Activated CD4-positive, alpha-beta T cell treated with anti-CD3 and anti-CD28 coated beads for 48 hours (primary cell): Measurements from ENCODE around the gene PKLR.
A peak's percentile ranks its signal among the peaks of the same experiment; 100 is the strongest.
"Not testable (repeated sequence)": the region's sequence is repeated elsewhere in the genome, so short reads cannot be mapped to it uniquely, and the experiment has no call there.

Source experiments
- DNase-seq: peaks from one replicate; pipeline ENCODE4 v3.0.0-alpha.2; 2020

Gene PKLR

DNA sequence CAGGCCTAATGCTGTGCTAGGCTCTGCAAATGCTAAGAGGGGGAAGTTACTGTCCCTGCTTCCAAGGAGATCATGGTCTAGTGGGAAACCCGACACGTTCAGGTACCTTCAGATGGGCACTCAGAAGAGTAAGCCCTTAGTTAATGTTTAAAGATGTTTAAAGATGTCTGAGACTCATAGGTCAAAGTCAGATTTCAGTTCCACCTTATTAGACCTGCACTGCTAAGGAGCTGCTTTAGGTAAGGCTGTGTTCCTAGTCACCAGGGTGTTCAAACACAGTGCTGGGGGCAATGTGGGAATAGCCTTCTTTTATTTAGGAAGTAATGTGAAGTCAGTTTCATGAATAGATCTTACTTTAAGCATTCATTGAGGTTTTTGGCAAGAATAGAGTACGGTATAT is 15.7 kb upstream of the PKLR start:
- no peak for DNase-seq

DNA sequence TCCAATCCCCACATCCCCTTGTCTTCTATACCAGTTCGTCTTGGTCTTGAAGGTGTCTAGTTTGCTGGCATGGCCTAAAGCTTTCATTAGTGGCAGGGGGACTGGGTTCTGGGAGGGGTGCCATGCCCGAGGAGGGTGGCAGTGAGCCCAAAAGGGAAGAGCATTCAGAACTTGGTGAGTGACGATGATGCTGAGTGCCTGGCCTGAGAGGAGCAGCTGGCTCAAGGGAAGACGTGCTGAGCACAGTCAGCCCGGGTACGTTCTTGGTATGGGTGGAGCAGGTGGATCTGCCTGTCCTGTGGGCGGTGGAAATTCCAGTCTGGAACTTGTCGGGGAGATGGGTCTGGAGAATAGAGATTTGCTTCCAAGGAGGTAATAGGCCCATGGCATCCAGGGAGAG is 12.0 kb upstream of the PKLR start:
- DNase-seq = no peak

DNA sequence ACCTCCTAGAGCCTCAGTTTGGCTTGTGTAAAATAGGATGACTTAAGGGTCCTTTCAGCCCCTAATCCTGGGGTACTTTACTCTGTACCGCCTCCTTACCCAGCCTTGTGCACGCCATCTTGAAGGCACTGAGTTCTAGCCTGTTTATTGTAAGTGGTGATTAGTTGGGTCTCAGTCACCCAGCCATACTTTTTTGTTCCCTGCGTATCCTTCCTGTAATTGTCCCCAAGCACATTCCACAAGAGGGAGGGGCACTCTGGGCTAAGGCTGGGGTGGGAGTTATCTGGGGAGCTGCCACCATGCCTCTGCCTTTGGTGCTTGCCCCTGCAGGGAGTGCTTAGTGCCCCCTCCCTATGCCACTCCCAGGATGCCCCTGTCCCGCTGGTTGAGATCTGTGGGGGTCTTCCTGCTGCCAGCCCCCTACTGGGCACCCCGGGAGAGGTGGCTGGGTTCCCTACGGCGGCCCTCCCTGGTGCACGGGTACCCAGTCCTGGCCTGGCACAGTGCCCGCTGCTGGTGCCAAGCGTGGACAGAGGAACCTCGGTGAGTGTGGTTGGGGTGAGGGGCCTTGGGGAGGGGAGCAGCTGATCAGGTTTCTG is 8.3 kb upstream of the PKLR start:
- no peak for DNase-seq

DNA sequence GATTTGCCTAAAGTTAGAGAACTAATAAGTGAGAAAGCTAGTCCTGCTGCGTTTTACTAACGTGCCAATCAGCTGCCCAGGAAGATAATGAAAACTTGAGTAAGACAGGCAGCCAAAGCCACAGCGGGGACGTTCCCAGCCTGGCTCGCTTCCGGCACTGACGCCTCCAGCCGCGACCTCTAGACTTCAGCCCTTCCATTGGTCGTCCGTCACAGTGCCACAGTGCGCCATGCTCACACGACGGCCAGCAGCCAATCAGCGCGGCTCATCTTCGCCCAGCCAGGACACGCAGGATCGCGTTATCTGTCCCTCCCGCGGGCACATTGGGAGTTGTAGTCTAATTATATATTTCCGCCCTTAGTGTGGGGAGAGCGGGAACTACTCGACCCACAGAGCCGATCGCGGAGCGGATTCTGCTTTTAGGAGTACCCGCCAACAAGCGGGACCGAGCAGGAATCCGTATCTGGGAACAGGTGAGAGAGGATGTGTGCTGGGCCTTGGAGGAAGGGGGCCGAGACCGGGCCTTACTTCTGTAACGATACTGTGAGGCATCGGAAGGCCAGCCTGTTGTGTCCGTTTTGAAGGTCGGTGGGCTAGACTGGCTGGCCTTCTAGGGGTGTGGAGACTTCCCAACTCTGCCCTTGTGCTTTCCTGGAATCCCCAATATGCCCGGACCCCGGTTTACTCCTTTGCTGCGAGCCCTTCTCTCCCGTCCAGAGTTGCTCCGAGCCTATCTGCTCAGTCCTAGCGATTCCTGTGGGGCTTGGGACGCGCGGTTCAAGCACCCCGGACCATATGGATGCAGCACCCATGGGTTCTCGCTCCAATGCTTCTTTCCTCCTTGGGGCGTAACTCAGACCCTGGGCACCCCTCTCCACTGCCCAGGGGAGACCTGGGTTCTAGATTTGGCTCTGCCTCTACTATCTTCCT is 7.5 kb upstream of the PKLR start, which contains the start of gene FDPS:
Gene FDPS, plus strand, starts transcription at position 374 of the 930 bp plus-strand sequence. CDS start 924 bp downstream, outside the sequence.
- peak; percentile 98 for DNase-seq

DNA sequence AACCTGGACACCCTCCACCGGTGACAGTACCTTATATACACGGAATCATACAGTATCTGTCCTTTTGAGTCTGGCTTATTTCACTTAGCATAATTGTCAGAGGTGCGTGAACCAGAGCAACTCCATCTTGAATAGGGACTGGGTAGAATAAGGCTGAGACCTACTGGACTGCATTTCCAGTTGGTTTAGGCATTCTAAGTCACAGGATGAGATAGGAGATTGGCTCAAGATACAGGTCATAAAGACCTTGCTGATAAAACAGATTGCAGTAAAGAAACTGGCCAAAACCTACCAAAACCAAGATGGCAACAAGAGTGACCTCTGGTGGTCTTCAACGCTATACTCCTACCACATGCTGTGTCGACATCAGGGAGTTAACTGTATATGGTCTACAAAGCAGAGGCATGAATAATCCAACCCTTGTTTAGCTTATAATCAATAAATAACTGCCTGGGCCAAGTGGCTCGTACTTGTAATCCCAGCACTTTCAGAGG is 6.1 kb upstream of the PKLR start:
- DNase-seq = no peak

DNA sequence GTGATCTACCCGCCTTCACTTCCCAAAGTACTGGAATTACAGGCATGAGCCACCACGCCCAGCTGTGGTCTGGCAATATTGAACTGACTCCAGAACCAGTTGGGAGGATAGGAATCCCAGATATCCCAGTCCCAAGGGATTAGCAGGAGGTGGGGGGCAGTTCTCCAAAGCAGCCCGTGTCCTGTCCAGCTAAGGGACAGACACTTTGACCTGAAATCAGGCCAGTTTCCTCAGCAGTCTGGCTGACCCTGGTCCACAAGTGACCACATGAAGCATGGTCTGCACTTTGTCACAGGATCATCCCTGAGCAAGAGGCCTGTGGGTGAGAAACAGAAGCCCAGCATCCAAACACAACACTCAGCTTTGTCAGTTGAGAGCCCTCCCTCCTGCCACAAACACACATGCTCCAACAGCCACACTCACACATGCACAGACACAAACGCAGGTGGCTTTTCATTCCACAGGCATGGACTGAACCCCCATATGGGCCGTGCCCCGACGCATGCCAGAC is 4.7 kb upstream of the PKLR start:
- no peak for DNase-seq

DNA sequence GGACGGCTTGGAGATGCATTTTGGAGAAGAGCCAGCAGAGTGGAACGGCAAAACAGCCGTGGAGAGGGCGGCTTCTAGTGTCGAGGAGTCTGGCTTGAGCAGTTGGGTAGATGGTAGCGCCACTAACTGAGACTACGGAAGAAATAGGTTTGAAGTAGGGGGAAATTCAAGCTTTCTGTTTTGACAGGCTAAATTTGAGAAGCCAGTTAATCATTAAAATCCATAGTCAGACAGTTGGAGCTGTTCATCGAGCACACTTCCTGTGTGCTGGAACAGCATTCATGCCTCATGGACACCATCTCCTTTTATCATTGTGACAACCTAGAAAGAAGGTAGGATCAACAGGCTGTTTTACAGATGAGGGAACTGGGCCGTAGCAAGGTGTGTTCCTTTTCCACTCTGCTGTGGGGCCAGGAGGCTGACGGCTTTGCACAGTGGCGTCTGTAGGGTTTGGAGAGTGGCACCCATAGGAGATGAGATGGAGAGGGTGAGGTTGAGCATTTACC is 3.4 kb upstream of the PKLR start:
- DNase-seq = no peak

DNA sequence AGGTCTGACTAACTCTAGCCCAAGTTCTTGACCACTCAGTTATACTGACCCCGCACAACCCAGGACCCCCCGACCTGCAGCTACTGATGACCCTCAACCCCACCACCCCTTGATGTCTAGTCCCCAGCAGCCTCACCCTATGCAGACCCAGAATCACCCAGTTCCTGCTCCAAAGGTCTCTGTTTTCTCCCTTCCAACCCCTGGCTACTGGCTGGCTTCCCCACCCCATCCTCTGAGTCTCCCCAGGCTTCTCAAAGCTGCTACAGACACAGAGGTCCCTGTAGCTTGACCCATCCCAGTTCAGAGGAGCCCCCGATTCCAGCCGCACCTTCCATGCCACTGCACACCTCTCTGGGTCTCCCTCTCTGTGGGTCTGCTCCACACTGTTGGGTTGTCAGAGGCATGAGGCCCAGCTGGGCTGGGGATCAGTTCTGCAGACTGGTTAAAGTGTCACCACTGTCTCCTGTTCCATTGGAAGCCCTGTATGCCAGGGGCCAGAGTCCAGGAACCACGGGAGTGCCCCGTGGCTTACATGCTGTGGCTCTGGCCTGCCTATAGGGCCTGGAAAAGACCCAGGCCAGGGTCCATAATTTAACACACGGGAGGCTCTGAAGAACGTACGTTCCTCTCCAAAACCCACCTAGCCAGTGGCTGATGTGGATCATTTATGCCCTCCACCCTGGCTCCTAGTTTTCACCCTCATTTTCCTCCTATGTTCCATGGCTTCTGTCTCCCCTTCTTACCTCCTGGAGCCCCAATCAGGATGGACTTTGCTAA is 497 bp downstream of the PKLR start:
- DNase-seq = no peak

DNA sequence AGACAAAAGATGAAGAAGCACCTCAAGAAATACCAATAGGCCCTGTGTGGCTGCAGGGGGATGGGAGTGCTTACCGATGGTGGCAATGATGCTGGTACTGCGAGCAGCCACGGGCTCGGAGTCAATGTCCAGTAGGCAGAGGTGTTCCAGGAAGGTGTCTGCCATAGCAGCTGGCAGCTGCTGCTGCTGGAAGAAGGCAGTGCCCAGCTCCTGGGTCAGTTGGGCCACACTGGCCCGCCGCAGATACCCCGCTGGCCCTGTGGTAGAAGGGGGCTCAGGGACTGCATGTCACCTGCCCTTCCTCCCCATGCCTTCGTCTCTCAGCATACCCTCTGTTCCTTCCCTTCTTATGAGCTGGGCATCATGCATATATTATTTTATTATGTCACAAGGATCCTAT is 1.2 kb downstream of the PKLR start:
- DNase-seq = no peak

DNA sequence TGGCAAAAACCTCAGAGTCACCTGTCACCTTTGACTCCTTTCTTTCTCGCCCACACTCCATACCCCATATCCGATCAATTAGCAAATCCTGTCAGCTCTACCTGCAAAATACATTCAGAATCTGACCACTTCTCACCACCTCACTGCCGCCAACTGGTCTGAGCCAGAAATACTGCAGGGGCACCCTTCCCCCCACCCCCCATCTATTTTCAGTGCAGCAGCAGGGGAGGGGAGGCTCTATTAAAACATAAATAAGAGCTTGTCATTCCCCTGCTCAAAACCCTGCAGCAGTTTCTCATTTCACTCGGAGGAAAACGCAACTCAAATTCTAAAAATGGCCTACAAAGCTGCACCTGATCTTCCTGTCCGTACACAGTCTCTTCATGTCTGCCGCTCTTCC is 3.9 kb downstream of the PKLR start:
- no peak for DNase-seq

DNA sequence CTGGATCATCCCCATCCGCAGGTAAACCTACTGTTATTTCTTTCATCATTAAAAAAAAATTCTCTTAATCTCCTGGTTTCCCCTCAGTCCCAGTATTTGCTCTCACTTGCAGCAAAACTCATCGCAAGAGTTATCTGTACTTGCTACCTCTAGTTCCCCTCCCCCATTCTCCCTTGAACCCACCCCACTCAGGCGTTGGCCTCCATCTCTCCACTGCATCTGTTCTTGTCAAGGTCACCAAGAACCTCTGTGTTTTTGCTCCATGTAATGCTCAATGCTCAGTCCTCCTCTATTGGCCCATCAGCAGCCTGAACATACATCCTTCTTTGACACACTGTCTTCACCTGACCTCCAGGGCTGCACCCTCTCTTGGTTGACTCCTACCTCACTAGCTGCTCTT is 4.6 kb downstream of the PKLR start:
- DNase-seq = no peak

DNA sequence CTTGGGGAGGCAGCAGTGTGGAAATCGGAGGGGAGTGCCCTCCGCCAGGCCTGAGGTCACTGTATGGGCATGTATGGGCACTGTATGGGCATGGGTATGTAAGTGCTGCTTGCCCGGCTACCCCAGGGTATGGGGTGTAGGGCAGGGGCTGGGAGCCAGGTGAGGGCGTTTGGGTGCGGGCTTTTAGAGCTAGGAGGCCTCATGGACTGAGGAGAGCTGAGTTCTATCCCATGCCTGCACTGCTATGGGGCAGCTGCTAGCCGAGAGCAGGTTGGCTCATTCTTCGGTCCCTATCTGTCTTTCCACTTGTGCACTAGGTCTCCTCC is 5.3 kb downstream of the PKLR start:
- DNase-seq = no peak

DNA sequence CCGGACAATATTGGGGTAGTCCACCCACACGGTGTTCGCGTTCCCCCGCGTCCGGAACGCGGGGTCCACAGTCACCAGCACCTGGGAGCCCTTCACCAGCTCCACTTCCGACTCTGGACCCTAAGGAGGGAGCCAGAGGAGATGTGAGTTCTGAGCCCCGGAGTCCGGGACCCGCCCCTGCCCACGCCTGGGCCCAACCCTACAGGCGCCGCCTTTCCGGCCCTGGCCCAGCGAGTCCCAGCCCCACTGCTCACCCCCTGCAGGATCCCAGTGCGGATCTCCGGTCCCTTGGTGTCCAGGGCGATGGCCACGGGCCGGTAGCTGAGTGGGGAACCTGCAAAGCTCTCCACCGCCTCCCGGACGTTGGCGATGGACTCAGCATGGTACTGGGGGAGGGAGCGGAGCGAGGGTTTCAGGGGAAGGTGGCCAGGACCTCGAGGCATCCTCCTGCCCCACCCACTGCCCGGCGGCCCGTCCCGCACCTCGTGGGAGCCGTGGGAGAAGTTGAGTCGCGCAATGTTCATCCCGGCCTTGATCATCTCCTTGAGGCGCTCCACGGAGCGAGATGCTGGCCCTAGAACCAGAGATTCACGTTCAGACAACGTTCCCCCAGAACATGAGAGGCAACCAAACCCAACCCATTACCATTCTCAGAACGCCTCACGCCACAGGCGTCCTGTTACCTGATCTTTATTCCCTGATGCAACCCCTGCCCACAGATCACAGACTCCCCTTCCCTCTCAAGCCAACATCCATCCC is 5.9 kb downstream of the PKLR start:
- no peak for DNase-seq

DNA sequence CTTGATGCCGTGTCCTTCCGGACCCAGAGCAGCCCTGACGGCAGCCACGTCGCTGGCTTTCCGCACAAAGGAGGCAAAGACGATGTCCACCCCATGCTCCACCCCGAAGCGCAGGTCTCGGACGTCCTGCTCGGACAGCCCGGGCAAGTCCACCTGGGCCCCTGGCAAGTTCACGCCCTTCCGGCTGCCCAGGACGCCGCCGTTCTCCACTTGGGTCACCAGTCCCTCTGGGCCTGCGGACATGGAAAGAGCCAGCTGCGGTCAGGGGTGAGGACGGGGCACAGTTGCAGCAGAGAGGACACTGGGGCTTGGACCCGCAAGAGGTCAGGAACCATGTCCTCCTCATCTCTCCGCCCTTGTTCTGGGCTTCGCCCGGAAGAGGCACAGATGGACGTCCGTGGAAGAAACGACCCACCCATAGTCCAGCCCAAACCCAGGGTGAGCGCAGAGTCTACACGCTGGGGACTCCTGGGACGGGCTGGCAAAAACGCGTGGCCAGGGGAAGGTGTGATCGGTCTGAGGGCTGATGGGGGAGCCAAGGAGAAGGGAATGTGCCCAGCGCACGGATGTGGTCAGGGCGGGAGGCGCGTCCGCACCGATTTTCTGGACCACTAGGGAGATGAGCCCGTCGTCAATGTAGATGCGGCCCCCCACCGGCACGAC is 6.6 kb downstream of the PKLR start:
- DNase-seq = no peak

DNA sequence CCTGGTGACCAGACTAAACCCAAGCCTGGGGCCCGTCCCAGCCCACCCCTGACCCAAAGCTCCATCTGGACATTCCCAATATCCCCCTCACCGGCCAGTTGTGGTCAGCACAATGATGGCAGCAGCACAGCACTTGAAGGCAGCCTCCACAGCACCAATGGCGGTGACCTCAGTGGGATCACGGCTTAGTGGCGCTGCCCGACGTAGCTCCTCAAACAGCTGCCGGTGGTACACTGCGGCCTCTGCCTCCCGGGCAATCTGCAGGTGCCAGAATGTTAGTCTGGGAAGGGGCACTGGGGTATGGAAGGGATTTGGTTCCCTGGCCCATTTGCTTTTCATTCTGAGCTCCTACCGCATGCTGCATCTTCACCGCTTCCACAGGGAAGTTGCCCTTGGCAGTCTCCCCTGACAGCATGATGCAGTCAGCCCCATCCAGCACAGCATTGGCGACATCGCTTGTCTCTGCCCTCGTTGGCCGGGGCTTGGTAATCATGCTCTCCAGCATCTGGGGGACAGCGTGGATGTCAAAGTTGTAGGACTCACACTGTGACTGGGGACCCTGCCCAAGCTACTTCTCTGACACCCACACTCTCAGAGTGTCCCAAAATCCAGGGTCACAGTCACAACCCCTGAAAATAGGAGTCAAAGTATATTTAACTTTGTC is 8.0 kb downstream of the PKLR start:
- no peak for DNase-seq

DNA sequence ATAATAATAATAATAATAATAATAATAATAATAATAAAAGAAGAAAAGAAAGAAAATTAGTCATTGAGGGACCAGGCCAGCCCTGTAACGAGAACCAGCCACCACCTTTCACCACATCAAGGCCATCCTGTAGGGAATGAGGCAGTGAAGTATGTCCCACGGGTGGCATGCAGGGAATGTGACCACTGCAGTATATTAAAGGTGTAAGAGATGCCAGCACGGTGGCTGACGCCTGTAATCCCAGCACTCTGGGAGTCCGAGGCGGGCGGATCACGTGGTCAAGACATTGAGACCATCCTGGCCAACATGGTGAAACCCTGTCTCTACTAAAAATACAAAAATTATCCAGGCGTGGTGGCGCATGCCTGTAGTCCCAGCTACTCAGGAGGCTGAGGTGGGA is 10.2 kb downstream of the PKLR start:
- DNase-seq = not testable (repeated sequence)

DNA sequence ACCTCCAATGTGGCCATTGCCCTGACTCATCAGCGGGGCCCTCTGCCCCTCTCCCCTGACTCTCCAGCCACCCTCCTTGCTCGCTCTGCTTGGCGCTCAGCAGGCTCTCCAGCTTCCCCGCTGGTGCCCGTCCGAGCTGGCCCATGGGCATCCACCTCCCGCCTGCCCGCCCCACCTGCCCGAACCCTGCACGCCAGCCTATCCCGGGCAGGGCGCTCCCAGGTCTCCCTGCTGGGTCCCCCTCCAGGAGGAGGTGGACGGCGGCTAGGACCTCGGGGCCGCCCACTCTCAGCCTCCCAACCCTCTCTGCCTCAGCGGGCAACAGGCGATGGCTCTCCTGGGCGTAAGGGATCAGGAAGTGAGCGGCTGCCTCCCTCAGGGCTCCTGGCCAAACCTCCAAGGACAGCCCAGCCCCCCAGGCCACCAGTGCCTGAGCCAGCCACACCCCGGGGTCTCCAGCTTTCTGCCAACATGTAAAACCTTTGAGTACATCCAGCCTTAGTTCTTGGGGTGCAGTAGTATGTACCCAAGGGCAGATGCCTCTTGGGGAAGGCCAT is 13.2 kb downstream of the PKLR start:
- no peak for DNase-seq

DNA sequence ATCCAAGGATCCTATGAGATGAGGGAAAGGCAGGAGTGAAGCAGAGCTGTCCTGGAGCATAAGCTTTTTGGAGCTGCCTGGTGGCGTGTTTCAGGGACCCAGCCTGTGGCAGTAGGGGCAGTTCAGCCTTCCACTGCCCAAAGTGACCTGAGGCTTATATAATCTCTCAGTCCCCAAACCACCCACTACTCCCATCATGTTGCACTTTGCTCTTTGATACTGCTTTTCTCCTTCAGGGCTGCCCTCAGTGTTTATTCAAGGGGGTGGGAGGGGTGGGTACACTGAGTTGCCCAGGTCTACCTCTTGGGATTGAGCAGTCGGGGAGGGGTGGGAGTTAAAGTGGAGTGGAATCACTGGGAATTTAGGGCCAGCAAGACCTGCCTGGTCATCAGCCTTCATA is 14.7 kb downstream of the PKLR start:
- no peak for DNase-seq

DNA sequence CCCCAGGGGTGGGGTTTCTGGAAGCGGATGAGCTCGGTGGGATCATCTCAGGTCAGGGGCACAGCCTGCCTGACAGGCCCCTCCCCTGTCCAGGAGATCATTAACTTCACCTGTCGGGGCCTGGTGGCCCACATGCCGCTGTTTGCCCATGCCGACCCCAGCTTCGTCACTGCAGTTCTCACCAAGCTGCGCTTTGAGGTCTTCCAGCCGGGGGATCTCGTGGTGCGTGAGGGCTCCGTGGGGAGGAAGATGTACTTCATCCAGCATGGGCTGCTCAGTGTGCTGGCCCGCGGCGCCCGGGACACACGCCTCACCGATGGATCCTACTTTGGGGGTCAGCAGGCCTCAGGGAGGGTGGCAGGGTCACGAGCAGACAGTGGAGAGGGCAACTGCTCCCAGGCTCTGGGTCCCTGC is 15.6 kb downstream of the PKLR start:
- DNase-seq = no peak

DNA sequence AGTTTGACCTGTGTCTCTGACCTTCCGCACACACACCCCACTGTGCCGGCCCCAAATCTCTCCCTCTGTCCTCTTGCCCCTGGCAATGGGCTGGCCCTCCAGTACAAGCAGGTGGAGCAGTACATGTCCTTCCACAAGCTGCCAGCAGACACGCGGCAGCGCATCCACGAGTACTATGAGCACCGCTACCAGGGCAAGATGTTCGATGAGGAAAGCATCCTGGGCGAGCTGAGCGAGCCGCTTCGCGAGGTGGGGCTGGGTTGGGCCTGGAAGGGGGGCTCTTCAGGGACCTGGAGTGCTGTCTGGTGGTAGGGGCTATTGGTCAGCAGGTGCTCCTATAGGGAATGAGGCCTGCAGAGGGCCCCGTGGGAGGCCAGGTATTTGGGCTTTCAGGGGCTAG is 16.2 kb downstream of the PKLR start:
- no peak for DNase-seq

DNA sequence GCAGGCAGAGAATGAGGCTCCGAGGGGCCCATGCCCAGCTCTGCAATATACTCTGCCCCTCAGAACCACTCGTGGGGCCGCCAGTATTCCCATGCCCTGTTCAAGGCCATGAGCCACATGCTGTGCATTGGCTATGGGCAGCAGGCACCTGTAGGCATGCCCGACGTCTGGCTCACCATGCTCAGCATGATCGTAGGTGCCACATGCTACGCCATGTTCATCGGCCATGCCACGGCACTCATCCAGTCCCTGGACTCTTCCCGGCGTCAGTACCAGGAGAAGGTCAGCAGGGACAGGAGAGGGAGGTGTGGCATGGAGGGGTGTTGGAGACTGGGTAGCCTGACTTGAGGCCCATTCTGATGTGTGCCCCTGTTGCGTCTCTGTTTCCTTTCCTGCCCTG is 16.8 kb downstream of the PKLR start:
- DNase-seq = no peak
